HepG2 (cell line): ENCODE data around the gene CGREF1. TPM values are rescaled to one million over a fixed set of nuclear protein-coding genes. Genes with fewer than 3 reads are reported as not detected.

ENCODE experiments used
- ATAC-seq: fragments of 200-7000 bp; cut with Tn5 transposase; 3 replicates; pipeline ENCODE4 v1.9.1; 2020; ENCODE audit warnings: mild to moderate bottlenecking, moderate library complexity
- BruUV-seq: library from RNA; stranded (reverse); fragments of 400-500 nt; replicated peaks from 2 replicates; lab custom pipeline; 2021; lab: Mats Ljungman, UMichigan
- CTCF ChIA-PET: fragments of 300-600 bp; formaldehyde crosslinking; extraction: SDS; loops from one replicate; lab custom pipeline; 2021; ENCODE audit warnings: low total read pairs, inconsistent platforms, low intra/inter-chr PET ratio; lab: Yijun Ruan, JAX
- POLR2A ChIA-PET: fragments of 350-600 bp; sonication (Branson Sonifier 250); formaldehyde crosslinking; loops from one replicate; lab custom pipeline; 2020; ENCODE audit warnings: antibody characterized with exemption, inconsistent platforms; lab: Yijun Ruan, JAX
- DNase-seq: peaks from one replicate; pipeline ENCODE4 v3.0.0-alpha.2; 2015; ENCODE audit warnings: low spot score
- FAIRE-seq: peaks from 3 replicates; lab custom pipeline; 2011; peaks lifted over from hg19 to GRCh38; lab: Jason Lieb, UNC
- H2AFZ ChIP-seq: one replicate; pipeline ENCODE4 v1.6.1; 2011; ENCODE audit warnings: low read length, inconsistent platforms
- H3K27ac ChIP-seq: fragments of 300-600 bp; 3 replicates; pipeline ENCODE4 v1.8.0; 2011; ENCODE audit warnings: mixed run types, mild to moderate bottlenecking, mixed read lengths, low read length, inconsistent platforms; ENCODE audit not compliant: insufficient read depth; ENCODE audit errors: extremely low read length
- H3K27me3 ChIP-seq, 2 experiments: fragments of 200-600 bp in 1 of 2; 2 replicates in 1 of 2; 3 replicates in 1 of 2; pipeline versions ENCODE4 v1.6.0 to v1.8.0; 2011; ENCODE audit warnings: low read length in 2 of 2, mild to moderate bottlenecking in 2 of 2, moderate library complexity in 2 of 2, inconsistent platforms in 1 of 2; ENCODE audit not compliant: insufficient read depth in 2 of 2, control insufficient read depth in 1 of 2
- H3K36me3 ChIP-seq, 2 experiments: fragments of 200-600 bp in 1 of 2; replicated peaks in 1 of 2; 2 replicates in 1 of 2; 3 replicates in 1 of 2; pipeline versions ENCODE4 v1.5.1 to v1.8.0; 2011; ENCODE audit warnings: low read length in 2 of 2, inconsistent platforms in 1 of 2; ENCODE audit not compliant: insufficient read depth in 2 of 2, control insufficient read depth in 1 of 2
- H3K4me1 ChIP-seq: 2 replicates; pipeline ENCODE4 v1.5.1; 2012; ENCODE audit warnings: low read length, inconsistent platforms; ENCODE audit not compliant: insufficient read depth
- H3K4me2 ChIP-seq: 2 replicates; pipeline ENCODE4 v1.6.0; 2011; ENCODE audit warnings: low read depth, low read length, inconsistent platforms
- H3K4me3 ChIP-seq, 3 experiments: fragments of 200-600 bp in 1 of 3; sonication (generic), shearing (Covaris generic) in 1 of 3; replicated peaks in 1 of 3; 2 replicates each; pipeline ENCODE4 v1.5.1; 2011 to 2016; ENCODE audit warnings: low read length in 3 of 3, inconsistent platforms in 2 of 3, low read depth in 2 of 3, mild to moderate bottlenecking in 2 of 3, control low read depth in 1 of 3, mixed read lengths in 1 of 3; ENCODE audit not compliant: insufficient read depth in 1 of 3
- H3K79me2 ChIP-seq: one replicate; pipeline ENCODE4 v1.6.1; 2011; ENCODE audit warnings: low read length, inconsistent platforms; ENCODE audit not compliant: insufficient read depth
- H3K9ac ChIP-seq: 2 replicates; pipeline ENCODE4 v1.6.0; 2011; ENCODE audit warnings: mild to moderate bottlenecking, low read depth, low read length, inconsistent platforms; ENCODE audit not compliant: insufficient read depth
- H3K9me3 ChIP-seq: 2 replicates; pipeline ENCODE4 v1.5.1; 2012; ENCODE audit warnings: mild to moderate bottlenecking, low read length
- H4K20me1 ChIP-seq: 2 replicates; pipeline ENCODE4 v1.6.0; 2011; ENCODE audit warnings: inconsistent platforms, mild to moderate bottlenecking, low read length, moderate library complexity; ENCODE audit not compliant: insufficient read depth
- ATF2 ChIP-seq: sonication (generic); formaldehyde crosslinking; IDR thresholded peaks from 2 replicates; pipeline ENCODE4 v1.4.0; 2020; ENCODE audit warnings: missing genetic modification reagents
- CAMTA2 ChIP-seq: sonication (generic); formaldehyde crosslinking; IDR thresholded peaks from 2 replicates; pipeline ENCODE4 v1.4.0; 2020; ENCODE audit warnings: mild to moderate bottlenecking, missing genetic modification reagents, borderline replicate concordance
- CTCF ChIP-seq: sonication (generic); formaldehyde crosslinking; IDR thresholded peaks from 2 replicates; pipeline ENCODE4 v1.5.0; 2020; ENCODE audit warnings: mild to moderate bottlenecking, missing genetic modification reagents, moderate library complexity
- HNRNPH1 ChIP-seq: fragments of 200-400 bp; formaldehyde crosslinking; optimal IDR thresholded peaks from 2 replicates; pipeline ENCODE3; 2017; ENCODE audit warnings: mild to moderate bottlenecking, low read depth, low read length
- HNRNPL ChIP-seq: fragments of 200-400 bp; formaldehyde crosslinking; IDR thresholded peaks from 2 replicates; pipeline ENCODE4 v1.6.1; 2017; ENCODE audit warnings: mild to moderate bottlenecking, low read depth, low read length
- ISL2 ChIP-seq: sonication (generic); formaldehyde crosslinking; IDR thresholded peaks from 2 replicates; pipeline ENCODE4 v1.5.0; 2020; ENCODE audit warnings: missing genetic modification reagents
- LRRFIP1 ChIP-seq: sonication (generic); formaldehyde crosslinking; conservative IDR thresholded peaks from 2 replicates; pipeline ENCODE4 v1.4.0; 2020; ENCODE audit warnings: missing genetic modification reagents
- MAZ ChIP-seq, 2 experiments: sonication (generic) in 1 of 2; formaldehyde crosslinking in 1 of 2; IDR thresholded peaks; 2 replicates each; pipeline versions ENCODE4 v1.5.0 to v1.6.1; 2012 to 2020; ENCODE audit warnings: low read depth in 2 of 2, mild to moderate bottlenecking in 2 of 2, borderline replicate concordance in 1 of 2, improper control_type of control experiment in 1 of 2, low read length in 1 of 2, missing genetic modification reagents in 1 of 2, moderate library complexity in 1 of 2
- RARG ChIP-seq: sonication (generic); formaldehyde crosslinking; IDR thresholded peaks from 2 replicates; pipeline ENCODE4 v1.4.0; 2020; ENCODE audit warnings: low read depth, mild to moderate bottlenecking, missing genetic modification reagents
- U2AF1 ChIP-seq: fragments of 200-400 bp; formaldehyde crosslinking; optimal IDR thresholded peaks from 2 replicates; pipeline ENCODE3; 2017; ENCODE audit warnings: mild to moderate bottlenecking, low read depth, low read length
- ZSCAN21 ChIP-seq: sonication (generic); formaldehyde crosslinking; IDR thresholded peaks from 2 replicates; pipeline ENCODE4 v1.8.0; 2022; ENCODE audit warnings: mild to moderate bottlenecking, missing genetic modification reagents, moderate library complexity, borderline replicate concordance
- WGBS: methylation state at CpG from one replicate; pipeline ENCODE4 v1.1.6; 2017; ENCODE audit warnings: low lambda C conversion rate; 5-methylcytosine and 5-hydroxymethylcytosine counted together
- in situ Hi-C: cut with HindIII; loops from 2 replicates; pipeline ENCODE4 v1.10.0; 2017; ENCODE audit warnings: low pct_unique_long_range_greater_than_20kb; ENCODE audit not compliant: extremely low pct_ligation_motif_present
- intact Hi-C: fragments of 100-400 bp; cut with micrococcal nuclease; formaldehyde crosslinking; loops from one replicate; pipeline ENCODE4 v1.10.0; 2022; ENCODE audit not compliant: unreplicated experiment
- polyA plus RNA-seq, 8 experiments: library from polyadenylated mRNA; depleted of rRNA in 3 of 8; stranded (reverse) in 7 of 8; unstranded in 1 of 8; fragments of >200 nt; fragmentation: Illumina TruSeq in 4 of 8; extraction: Trizol in 4 of 8; gene quantifications; 2 replicates each; pipeline versions ENCODE4 v1.2.1 to v1.2.3, GENCODE V29; 2011 to 2016; ENCODE audit warnings: low read depth in 4 of 8, missing spikeins in 1 of 8, mixed read lengths in 1 of 8; ENCODE audit not compliant: insufficient read depth in 1 of 8
- total RNA-seq, 5 experiments: library from RNA; depleted of rRNA; stranded (reverse); fragments of >200 nt; fragmentation: Illumina TruSeq; extraction: Trizol; gene quantifications; 2 replicates each; pipeline ENCODE4 v1.2.3, GENCODE V29; 2016; ENCODE audit warnings: low read depth in 1 of 5
- TF ChIP-seq, protein P1 (sequence below): sonication (generic); formaldehyde crosslinking; IDR thresholded peaks from 2 replicates; pipeline ENCODE4 v1.4.0; 2020; ENCODE audit warnings: missing genetic modification reagents
- TF ChIP-seq, protein P2 (sequence below): sonication (generic); formaldehyde crosslinking; IDR thresholded peaks from 2 replicates; pipeline ENCODE4 v1.5.0; 2020; ENCODE audit warnings: missing genetic modification reagents
- TF ChIP-seq, protein P3 (sequence below): sonication (generic); formaldehyde crosslinking; IDR thresholded peaks from 2 replicates; pipeline ENCODE4 v1.9.0; 2022; ENCODE audit warnings: missing genetic modification reagents, mild to moderate bottlenecking, borderline replicate concordance

CGREF1 gene
- total and polyA plus RNA-seq, 2 of the 13 experiments (the other 11 are each of a cell fraction or from before 2014, with no cell fraction given): 13.9 to 23.4 TPM

GRCh38 chr2:27143285-27143684 is 24.4 kb upstream of the CGREF1 start (continued):
- TF ChIP-seq CTCF (CRISPR knock-in tag) (no peak), HNRNPH1 (no peak), ATF2 (no peak), HNRNPL (no peak), ZSCAN21 (CRISPR knock-in tag) (no peak), ISL2 (no peak), MAZ (IDR thresholded peaks at IDR 0.05; ENCODE audit: borderline replicate concordance, low read depth, low read length) (no peak), MAZ (CRISPR knock-in tag; IDR thresholded peaks at IDR 0.05; ENCODE audit: low read depth) (no peak)
- TF ChIP-seq, protein P1, sequence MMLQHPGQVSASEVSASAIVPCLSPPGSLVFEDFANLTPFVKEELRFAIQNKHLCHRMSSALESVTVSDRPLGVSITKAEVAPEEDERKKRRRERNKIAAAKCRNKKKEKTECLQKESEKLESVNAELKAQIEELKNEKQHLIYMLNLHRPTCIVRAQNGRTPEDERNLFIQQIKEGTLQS: no peak

DNA sequence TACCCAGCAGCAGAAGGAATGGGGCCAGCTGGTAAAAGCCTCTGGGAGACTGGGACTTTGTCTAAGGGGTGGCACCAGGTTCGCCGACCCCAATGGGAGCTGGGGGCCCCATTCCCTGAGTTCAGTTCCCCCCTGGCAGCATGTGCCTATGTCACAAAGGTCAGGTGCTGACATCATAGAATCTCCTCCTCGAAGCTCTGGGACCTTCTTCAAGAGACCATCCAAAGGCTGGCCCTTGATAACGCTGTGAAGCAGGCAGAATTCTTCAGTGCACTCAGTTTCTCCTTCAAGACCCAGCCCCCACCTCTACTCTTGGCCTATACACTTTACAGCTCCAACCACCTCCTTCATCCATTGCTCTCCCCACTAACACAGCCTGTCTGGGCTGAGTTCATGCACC is 20.4 kb upstream of the CGREF1 start, which contains the start of gene PRR30:
Gene PRR30 (minus strand): TSS at position 101 of the 400 bp plus-strand sequence. CDS start 1,081 bp downstream, outside the sequence.
- BruUV-seq: no TSS peak
- intact Hi-C loops (no loop called here), in situ Hi-C loops (no loop called here)
- CTCF ChIA-PET: no interaction called here
- POLR2A ChIA-PET: interaction anchor here (1.3 kb wide), 1 partner anchor 16 kb away, joined by 4 read pairs; the partner anchor contains the start of gene ABHD1
- Histone ChIP-seq H3K4me2 (no peak within 1 kb of the TSS), H3K4me1 (peaks cover 28% of the 10 kb centered on the region), H3K9ac (no peak within 1 kb of the TSS), H3K27me3 (peaks cover 6 to 21% of the 10 kb centered on the region in 2 experiments; a peak in 3 of 5 replicates), H2AFZ (no peak within 1 kb of the TSS), H3K4me3 (no peak within 1 kb of the TSS), H3K36me3 (no peaks in the 10 kb centered on the region), H3K79me2 (peaks cover 1% of the 10 kb centered on the region), H3K27ac (no peak within 1 kb of the TSS), H3K9me3 (no peaks in the 10 kb centered on the region), H4K20me1 (no peaks in the 10 kb centered on the region)
- 27% methylated on average over 4 of the region's 4 CpGs for WGBS
- ATAC-seq (no peak), FAIRE-seq (no peak), DNase-seq (no peak)
- TF ChIP-seq LRRFIP1: no peak
- TF ChIP-seq CAMTA2: no peak
- no peak for TF ChIP-seq RARG (CRISPR knock-in tag)
- TF ChIP-seq U2AF1: no peak
- TF ChIP-seq, protein P2, sequence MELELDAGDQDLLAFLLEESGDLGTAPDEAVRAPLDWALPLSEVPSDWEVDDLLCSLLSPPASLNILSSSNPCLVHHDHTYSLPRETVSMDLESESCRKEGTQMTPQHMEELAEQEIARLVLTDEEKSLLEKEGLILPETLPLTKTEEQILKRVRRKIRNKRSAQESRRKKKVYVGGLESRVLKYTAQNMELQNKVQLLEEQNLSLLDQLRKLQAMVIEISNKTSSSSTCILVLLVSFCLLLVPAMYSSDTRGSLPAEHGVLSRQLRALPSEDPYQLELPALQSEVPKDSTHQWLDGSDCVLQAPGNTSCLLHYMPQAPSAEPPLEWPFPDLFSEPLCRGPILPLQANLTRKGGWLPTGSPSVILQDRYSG (CRISPR knock-in tag): no peak
- TF ChIP-seq, protein P3, sequence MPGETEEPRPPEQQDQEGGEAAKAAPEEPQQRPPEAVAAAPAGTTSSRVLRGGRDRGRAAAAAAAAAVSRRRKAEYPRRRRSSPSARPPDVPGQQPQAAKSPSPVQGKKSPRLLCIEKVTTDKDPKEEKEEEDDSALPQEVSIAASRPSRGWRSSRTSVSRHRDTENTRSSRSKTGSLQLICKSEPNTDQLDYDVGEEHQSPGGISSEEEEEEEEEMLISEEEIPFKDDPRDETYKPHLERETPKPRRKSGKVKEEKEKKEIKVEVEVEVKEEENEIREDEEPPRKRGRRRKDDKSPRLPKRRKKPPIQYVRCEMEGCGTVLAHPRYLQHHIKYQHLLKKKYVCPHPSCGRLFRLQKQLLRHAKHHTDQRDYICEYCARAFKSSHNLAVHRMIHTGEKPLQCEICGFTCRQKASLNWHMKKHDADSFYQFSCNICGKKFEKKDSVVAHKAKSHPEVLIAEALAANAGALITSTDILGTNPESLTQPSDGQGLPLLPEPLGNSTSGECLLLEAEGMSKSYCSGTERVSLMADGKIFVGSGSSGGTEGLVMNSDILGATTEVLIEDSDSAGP (CRISPR knock-in tag): no peak
